C4-2B (cell line): Measurements from ENCODE around the gene TGM6.

Source experiments
- ZFX ChIP-seq: fragments of 450-650 bp; IDR thresholded peaks from 2 replicates; pipeline ENCODE4 v1.6.1; 2017
- TF ChIP-seq, protein P1 (sequence below): fragments of 450-650 bp; conservative IDR thresholded peaks from 2 replicates; pipeline ENCODE4 v1.5.1; 2017; ENCODE audit warnings: mild to moderate bottlenecking

DNA sequence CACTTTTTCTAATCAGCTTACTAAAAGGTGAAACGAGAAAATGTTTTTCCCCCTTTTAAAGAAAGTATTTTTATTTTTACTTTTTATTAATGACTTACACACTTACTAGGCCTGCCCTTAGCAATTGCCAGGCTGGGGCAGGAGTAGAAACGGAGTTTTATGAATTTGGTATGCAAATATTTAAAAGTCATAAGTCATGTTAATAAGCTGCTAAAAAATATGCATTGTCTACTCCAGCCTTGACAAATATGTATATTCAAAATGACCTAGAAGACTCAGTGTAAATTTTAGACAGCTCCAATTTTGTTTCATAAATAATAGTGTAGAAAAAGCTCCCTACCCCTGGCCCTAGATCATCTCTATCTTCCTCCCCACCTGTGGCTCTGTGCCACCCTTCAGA, 17.5 kb upstream of the TGM6 start:
- TF ChIP-seq, protein P1, sequence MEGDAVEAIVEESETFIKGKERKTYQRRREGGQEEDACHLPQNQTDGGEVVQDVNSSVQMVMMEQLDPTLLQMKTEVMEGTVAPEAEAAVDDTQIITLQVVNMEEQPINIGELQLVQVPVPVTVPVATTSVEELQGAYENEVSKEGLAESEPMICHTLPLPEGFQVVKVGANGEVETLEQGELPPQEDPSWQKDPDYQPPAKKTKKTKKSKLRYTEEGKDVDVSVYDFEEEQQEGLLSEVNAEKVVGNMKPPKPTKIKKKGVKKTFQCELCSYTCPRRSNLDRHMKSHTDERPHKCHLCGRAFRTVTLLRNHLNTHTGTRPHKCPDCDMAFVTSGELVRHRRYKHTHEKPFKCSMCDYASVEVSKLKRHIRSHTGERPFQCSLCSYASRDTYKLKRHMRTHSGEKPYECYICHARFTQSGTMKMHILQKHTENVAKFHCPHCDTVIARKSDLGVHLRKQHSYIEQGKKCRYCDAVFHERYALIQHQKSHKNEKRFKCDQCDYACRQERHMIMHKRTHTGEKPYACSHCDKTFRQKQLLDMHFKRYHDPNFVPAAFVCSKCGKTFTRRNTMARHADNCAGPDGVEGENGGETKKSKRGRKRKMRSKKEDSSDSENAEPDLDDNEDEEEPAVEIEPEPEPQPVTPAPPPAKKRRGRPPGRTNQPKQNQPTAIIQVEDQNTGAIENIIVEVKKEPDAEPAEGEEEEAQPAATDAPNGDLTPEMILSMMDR = no peak
- no peak for TF ChIP-seq ZFX
